CD4-positive, alpha-beta memory T cell (primary cell): ENCODE results near the gene CCDC102B. TPM values are rescaled to one million over a fixed set of nuclear protein-coding genes. Genes with fewer than 3 reads are reported as not detected.

ENCODE experiments used
- CTCF ChIA-PET: fragments of 350-600 bp; sonication (Branson Sonifier 250); formaldehyde crosslinking; loops from one replicate; lab custom pipeline; 2021; ENCODE audit warnings: inconsistent platforms; ENCODE audit not compliant: partially characterized antibody; lab: Charles Lee
- POLR2A ChIA-PET: fragments of 350-600 bp; sonication (Branson Sonifier 250); formaldehyde crosslinking; loops from one replicate; lab custom pipeline; 2021; ENCODE audit not compliant: partially characterized antibody; lab: Charles Lee
- DNase-seq, 5 donors: peaks; one replicate each; pipeline versions ENCODE4 v3.0.0 to v3.0.0-alpha.2; 2020 to 2022; ENCODE audit warnings: mixed read lengths in 1 of 5
- H3K27ac ChIP-seq: one replicate; pipeline ENCODE4 v1.7.0; 2013; ENCODE audit warnings: low read depth, low read length
- H3K27me3 ChIP-seq: 2 replicates; pipeline ENCODE4 v1.7.0; 2013; ENCODE audit warnings: mild to moderate bottlenecking, low read length, moderate library complexity; ENCODE audit not compliant: insufficient read depth
- H3K36me3 ChIP-seq: 2 replicates; pipeline ENCODE4 v1.7.0; 2013; ENCODE audit warnings: mild to moderate bottlenecking, low read length, moderate library complexity; ENCODE audit not compliant: insufficient read depth
- H3K4me1 ChIP-seq: 2 replicates; pipeline ENCODE4 v1.7.0; 2013; ENCODE audit warnings: mild to moderate bottlenecking, low read length, moderate library complexity; ENCODE audit not compliant: insufficient read depth
- H3K4me3 ChIP-seq, 2 donors: one replicate each; pipeline ENCODE4 v1.7.0; 2013; ENCODE audit warnings: low read length in 2 of 2, mild to moderate bottlenecking in 1 of 2
- H3K9me3 ChIP-seq, 2 donors: one replicate each; pipeline ENCODE4 v1.7.0; 2013; ENCODE audit warnings: low read length in 2 of 2, control low read depth in 1 of 2; ENCODE audit not compliant: control insufficient read depth in 1 of 2
- H3K27ac Mint-ChIP-seq, 7 donors: one replicate each; pipeline ENCODE4 v1.8.0; 2020 to 2021; ENCODE audit warnings: mixed read lengths in 7 of 7, mild to moderate bottlenecking in 6 of 7, inconsistent platforms in 3 of 7, moderate library complexity in 3 of 7
- H3K27me3 Mint-ChIP-seq, 2 donors: one replicate each; pipeline ENCODE4 v1.8.0; 2020 to 2021; ENCODE audit warnings: mixed read lengths in 2 of 2
- H3K36me3 Mint-ChIP-seq, 2 donors: one replicate each; pipeline ENCODE4 v1.8.0; 2020 to 2021; ENCODE audit warnings: mixed read lengths in 2 of 2, inconsistent platforms in 1 of 2, mild to moderate bottlenecking in 1 of 2
- H3K4me1 Mint-ChIP-seq, 4 donors: one replicate each; pipeline ENCODE4 v1.8.0; 2020 to 2021; ENCODE audit warnings: mixed read lengths in 4 of 4, mild to moderate bottlenecking in 1 of 4
- H3K4me3 Mint-ChIP-seq, 8 donors: one replicate each; pipeline ENCODE4 v1.8.0; 2020 to 2021; ENCODE audit warnings: mixed read lengths in 8 of 8, mild to moderate bottlenecking in 7 of 8, moderate library complexity in 6 of 8, inconsistent platforms in 3 of 8
- H3K9me3 Mint-ChIP-seq, 8 donors: one replicate each; pipeline ENCODE4 v1.8.0; 2020 to 2021; ENCODE audit warnings: mixed read lengths in 8 of 8, mild to moderate bottlenecking in 5 of 8, inconsistent platforms in 3 of 8, moderate library complexity in 1 of 8
- intact Hi-C: fragments of 100-400 bp; cut with micrococcal nuclease; formaldehyde crosslinking; loops from one replicate; pipeline ENCODE4 v1.15.1; 2023
- polyA plus RNA-seq, 2 donors: library from polyadenylated mRNA; unstranded; fragments of 300-500 nt; fragmentation: Illumina TruSeq; gene quantifications; one replicate each; pipeline ENCODE4 v1.2.3, GENCODE V29; 2021
- total RNA-seq, 2 experiments: library from RNA; stranded (reverse); gene quantifications; one replicate each; pipeline ENCODE4 v1.2.3, GENCODE V29; 2021

Gene CCDC102B
- total RNA-seq (1 to 10 TPM; 4.4 to 4.9 TPM), polyA plus RNA-seq (1 to 10 TPM; 2.7 to 3.7 TPM)

GRCh38 chr18:68797871-68798270, at the start of gene CCDC102B:
Gene CCDC102B (plus strand): TSS chr18:68798080. CDS start chr18:68836764, 38,684 bp downstream.
- H3K27me3 Mint-ChIP-seq = no peaks in the 10 kb centered on the region
- H3K36me3 ChIP-seq = no peaks in the 10 kb centered on the region
- no peaks in the 10 kb centered on the region for H3K4me1 ChIP-seq
- H3K27ac ChIP-seq = no peak within 1 kb of the TSS
- no peaks in the 10 kb centered on the region for H3K36me3 Mint-ChIP-seq
- ChIA-PET POLR2A (no interaction called here), CTCF (no interaction called here)
- no peaks in the 10 kb centered on the region for H3K9me3 Mint-ChIP-seq
- no peak for DNase-seq
- intact Hi-C loops = no loop called here
- H3K4me3 ChIP-seq = no peak within 1 kb of the TSS
- H3K27ac Mint-ChIP-seq = no peak within 1 kb of the TSS
- no peaks in the 10 kb centered on the region for H3K4me1 Mint-ChIP-seq
- no peaks in the 10 kb centered on the region for H3K9me3 ChIP-seq
- no peak within 1 kb of the TSS for H3K4me3 Mint-ChIP-seq
- H3K27me3 ChIP-seq = no peaks in the 10 kb centered on the region

- H3K4me1 ChIP-seq = no peaks in the 10 kb centered on the region
- ChIA-PET POLR2A (no interaction called here), CTCF (no interaction called here)
These were observed 40.8 kb upstream of the CCDC102B start for GRCh38 chr18:68757126-68757525.

GRCh38 chr18:68759308-68759707, 38.6 kb upstream of the CCDC102B start:
- Mint-ChIP-seq H3K27me3 (peaks cover 0 to 1% of the 10 kb centered on the region in 2 donors), H3K27ac (no peak overlapping the region), H3K4me1 (no peaks in the 10 kb centered on the region), H3K9me3 (peaks cover 0 to 10% (median 4%) of the 10 kb centered on the region in 8 donors), H3K36me3 (no peaks in the 10 kb centered on the region), H3K4me3 (no peak overlapping the region)
- intact Hi-C loops = no loop called here
- Histone ChIP-seq H3K27ac (no peak overlapping the region), H3K4me1 (no peaks in the 10 kb centered on the region), H3K27me3 (no peaks in the 10 kb centered on the region), H3K4me3 (no peak overlapping the region), H3K9me3 (no peaks in the 10 kb centered on the region), H3K36me3 (no peaks in the 10 kb centered on the region)
- DNase-seq = no peak
- POLR2A ChIA-PET = no interaction called here
- CTCF ChIA-PET = no interaction called here

More at GRCh38 chr18:68757126-68757525, 40.8 kb upstream of the CCDC102B start:
- H3K4me3 Mint-ChIP-seq = no peak overlapping the region
- intact Hi-C loops = no loop called here
- Histone ChIP-seq H3K27me3 (no peaks in the 10 kb centered on the region), H3K4me3 (no peak overlapping the region), H3K9me3 (no peaks in the 10 kb centered on the region), H3K36me3 (no peaks in the 10 kb centered on the region), H3K27ac (no peak overlapping the region)
- no peak for DNase-seq
- peaks cover 0 to 10% (median 4%) of the 10 kb centered on the region in 8 donors for H3K9me3 Mint-ChIP-seq
- H3K27ac Mint-ChIP-seq = no peak overlapping the region
- no peaks in the 10 kb centered on the region for H3K4me1 Mint-ChIP-seq
- H3K36me3 Mint-ChIP-seq = peaks cover 0 to 4% of the 10 kb centered on the region in 2 donors
- H3K27me3 Mint-ChIP-seq = peaks cover 0 to 1% of the 10 kb centered on the region in 2 donors

GRCh38 chr18:68763083-68763482, 34.8 kb upstream of the CCDC102B start:
- ChIA-PET POLR2A (no interaction called here), CTCF (no interaction called here)
- Histone ChIP-seq H3K4me3 (no peak overlapping the region), H3K9me3 (no peaks in the 10 kb centered on the region), H3K27me3 (no peaks in the 10 kb centered on the region), H3K4me1 (no peaks in the 10 kb centered on the region), H3K36me3 (no peaks in the 10 kb centered on the region), H3K27ac (no peak overlapping the region)
- peaks cover 0 to 10% (median 4%) of the 10 kb centered on the region in 8 donors for H3K9me3 Mint-ChIP-seq
- peaks cover 0 to 1% of the 10 kb centered on the region in 2 donors for H3K27me3 Mint-ChIP-seq
- no peaks in the 10 kb centered on the region for H3K36me3 Mint-ChIP-seq
- no peak for DNase-seq
- H3K4me1 Mint-ChIP-seq = no peaks in the 10 kb centered on the region
- H3K4me3 Mint-ChIP-seq = no peak overlapping the region
- intact Hi-C loops = no loop called here
- H3K27ac Mint-ChIP-seq = no peak overlapping the region

- no peak overlapping the region for H3K27ac ChIP-seq
- H3K36me3 Mint-ChIP-seq = no peaks in the 10 kb centered on the region
- peaks cover 0 to 1% of the 10 kb centered on the region in 2 donors for H3K27me3 Mint-ChIP-seq
- H3K27ac Mint-ChIP-seq = peak overlapping the region in 1 of 7 donors; percentile 26
- H3K4me3 Mint-ChIP-seq = no peak overlapping the region
- no peaks in the 10 kb centered on the region for H3K9me3 ChIP-seq
- no peaks in the 10 kb centered on the region for H3K4me1 Mint-ChIP-seq
- no peaks in the 10 kb centered on the region for H3K27me3 ChIP-seq
- CTCF ChIA-PET = no interaction called here
- no peak for DNase-seq
- no peak overlapping the region for H3K4me3 ChIP-seq
- peaks cover 0 to 6% (median 3%) of the 10 kb centered on the region in 8 donors for H3K9me3 Mint-ChIP-seq
- intact Hi-C loops = no loop called here
- no peaks in the 10 kb centered on the region for H3K4me1 ChIP-seq
- H3K36me3 ChIP-seq = no peaks in the 10 kb centered on the region
- POLR2A ChIA-PET = no interaction called here
These were observed 33.9 kb upstream of the CCDC102B start for GRCh38 chr18:68764016-68764415.

- Histone ChIP-seq H3K4me3 (no peak overlapping the region), H3K27me3 (no peaks in the 10 kb centered on the region), H3K36me3 (no peaks in the 10 kb centered on the region), H3K27ac (no peak overlapping the region), H3K9me3 (no peaks in the 10 kb centered on the region), H3K4me1 (no peaks in the 10 kb centered on the region)
- intact Hi-C loops = no loop called here
- ChIA-PET CTCF (no interaction called here), POLR2A (interaction anchor here (0.9 kb wide), 1 partner anchor 51 kb away, joined by 3 read pairs; no protein-coding TSS in a partner anchor)
- Mint-ChIP-seq H3K27ac (no peak overlapping the region), H3K36me3 (peaks cover 0 to 4% of the 10 kb centered on the region in 2 donors), H3K4me1 (no peaks in the 10 kb centered on the region), H3K9me3 (peaks cover 0 to 7% (median 2%) of the 10 kb centered on the region in 8 donors), H3K27me3 (no peaks in the 10 kb centered on the region), H3K4me3 (no peak overlapping the region)
- DNase-seq = no peak
These were observed 31.4 kb upstream of the CCDC102B start for GRCh38 chr18:68766433-68766832.

- ChIA-PET POLR2A (no interaction called here), CTCF (no interaction called here)
These were observed 28.4 kb upstream of the CCDC102B start for GRCh38 chr18:68769461-68769860.

More at GRCh38 chr18:68769461-68769860, 28.4 kb upstream of the CCDC102B start:
- no peaks in the 10 kb centered on the region for H3K4me1 ChIP-seq
- Mint-ChIP-seq H3K36me3 (peaks cover 0 to 4% of the 10 kb centered on the region in 2 donors), H3K4me1 (no peaks in the 10 kb centered on the region), H3K4me3 (no peak overlapping the region), H3K27ac (no peak overlapping the region), H3K9me3 (peaks cover 0 to 7% (median under 1%) of the 10 kb centered on the region in 8 donors), H3K27me3 (no peaks in the 10 kb centered on the region)
- intact Hi-C loops = no loop called here
- no peak overlapping the region for H3K27ac ChIP-seq
- no peaks in the 10 kb centered on the region for H3K27me3 ChIP-seq
- no peak for DNase-seq
- no peaks in the 10 kb centered on the region for H3K36me3 ChIP-seq
- no peaks in the 10 kb centered on the region for H3K9me3 ChIP-seq
- no peak overlapping the region for H3K4me3 ChIP-seq
